HepG2 (cell line): Measurements from ENCODE around the gene SLC25A19. TPM values are rescaled to one million over a fixed set of nuclear protein-coding genes. Genes with fewer than 3 reads are reported as not detected.

Experiments used
- GLI4 ChIP-seq: sonication (generic); formaldehyde crosslinking; IDR thresholded peaks from 2 replicates; pipeline ENCODE4 v1.5.1; 2020; ENCODE audit warnings: missing genetic modification reagents, mild to moderate bottlenecking, moderate library complexity, borderline replicate concordance
- GPN1 ChIP-seq: sonication (generic); formaldehyde crosslinking; IDR thresholded peaks from 2 replicates; pipeline ENCODE4 v1.5.1; 2020; ENCODE audit warnings: missing genetic modification reagents, borderline replicate concordance
- HNRNPH1 ChIP-seq: fragments of 200-400 bp; formaldehyde crosslinking; optimal IDR thresholded peaks from 2 replicates; pipeline ENCODE3; 2017; ENCODE audit warnings: mild to moderate bottlenecking, low read depth, low read length
- KAT8 ChIP-seq: IDR thresholded peaks from 2 replicates; pipeline ENCODE4 v1.6.1; 2016; ENCODE audit warnings: missing genetic modification reagents, missing compliant biosample characterization
- SCMH1 ChIP-seq: sonication (generic); formaldehyde crosslinking; IDR thresholded peaks from 2 replicates; pipeline ENCODE4 v1.9.0; 2021; ENCODE audit warnings: missing genetic modification reagents, mild to moderate bottlenecking, borderline replicate concordance
- SP1 ChIP-seq, 2 experiments: fragments of 450-650 bp in 1 of 2; sonication (generic) in 1 of 2; formaldehyde crosslinking in 1 of 2; IDR thresholded peaks; 2 replicates each; pipeline versions ENCODE4 v1.4.0 to v1.6.1; 2016 to 2020; ENCODE audit warnings: missing genetic modification reagents in 1 of 2
- TRIM24 ChIP-seq: sonication (generic); formaldehyde crosslinking; IDR thresholded peaks from 2 replicates; pipeline ENCODE4 v1.8.0; 2022; ENCODE audit warnings: mild to moderate bottlenecking, missing genetic modification reagents
- ZNF354B ChIP-seq: sonication (generic); formaldehyde crosslinking; IDR thresholded peaks from 2 replicates; pipeline ENCODE4 v1.8.0; 2022; ENCODE audit warnings: mild to moderate bottlenecking, missing genetic modification reagents
- ZNF44 ChIP-seq: sonication (generic); formaldehyde crosslinking; IDR thresholded peaks from 2 replicates; pipeline ENCODE4 v1.5.1; 2020; ENCODE audit warnings: mild to moderate bottlenecking, missing genetic modification reagents
- ZNF781 ChIP-seq: sonication (generic); formaldehyde crosslinking; IDR thresholded peaks from 2 replicates; pipeline ENCODE4 v1.5.1; 2020; ENCODE audit warnings: borderline replicate concordance, mild to moderate bottlenecking, missing genetic modification reagents; ENCODE audit errors: not compliant biosample characterization
- ZSCAN31 ChIP-seq: sonication (generic); formaldehyde crosslinking; IDR thresholded peaks from 2 replicates; pipeline ENCODE4 v1.5.0; 2020; ENCODE audit warnings: low read depth, mild to moderate bottlenecking, missing genetic modification reagents
- polyA plus RNA-seq, 8 experiments: library from polyadenylated mRNA; depleted of rRNA in 3 of 8; stranded (reverse) in 7 of 8; unstranded in 1 of 8; fragments of >200 nt; fragmentation: Illumina TruSeq in 4 of 8; extraction: Trizol in 4 of 8; gene quantifications; 2 replicates each; pipeline versions ENCODE4 v1.2.1 to v1.2.3, GENCODE V29; 2011 to 2016; ENCODE audit warnings: low read depth in 4 of 8, missing spikeins in 1 of 8, mixed read lengths in 1 of 8; ENCODE audit not compliant: insufficient read depth in 1 of 8
- total RNA-seq, 5 experiments: library from RNA; depleted of rRNA; stranded (reverse); fragments of >200 nt; fragmentation: Illumina TruSeq; extraction: Trizol; gene quantifications; 2 replicates each; pipeline ENCODE4 v1.2.3, GENCODE V29; 2016; ENCODE audit warnings: low read depth in 1 of 5
- TF ChIP-seq, protein P1 (sequence below): sonication (generic); formaldehyde crosslinking; IDR thresholded peaks from 2 replicates; pipeline ENCODE4 v1.5.1; 2020; ENCODE audit warnings: missing genetic modification reagents, mild to moderate bottlenecking, borderline replicate concordance
- TF ChIP-seq, protein P2 (sequence below), 2 experiments: sonication (generic) in 1 of 2; formaldehyde crosslinking in 1 of 2; IDR thresholded peaks; 2 replicates each; pipeline versions ENCODE4 v1.6.1 to v1.9.0; 2014 to 2022; ENCODE audit warnings: antibody characterized with exemption in 1 of 2, borderline replicate concordance in 1 of 2, inconsistent platforms in 1 of 2, low read depth in 1 of 2, missing genetic modification reagents in 1 of 2
- TF ChIP-seq, protein P3 (sequence below): sonication (generic); formaldehyde crosslinking; IDR thresholded peaks from 2 replicates; pipeline ENCODE4 v1.5.1; 2020; ENCODE audit warnings: missing genetic modification reagents, mild to moderate bottlenecking, borderline replicate concordance
- TF ChIP-seq, protein P4 (sequence below): sonication (generic); formaldehyde crosslinking; IDR thresholded peaks from 2 replicates; pipeline ENCODE4 v1.8.1; 2022; ENCODE audit warnings: mild to moderate bottlenecking, missing genetic modification reagents

The SLC25A19 gene
- total and polyA plus RNA-seq, 2 of the 13 experiments (the other 11 are each of a cell fraction or from before 2014, with no cell fraction given), result 24.4 to 41.4 TPM

DNA sequence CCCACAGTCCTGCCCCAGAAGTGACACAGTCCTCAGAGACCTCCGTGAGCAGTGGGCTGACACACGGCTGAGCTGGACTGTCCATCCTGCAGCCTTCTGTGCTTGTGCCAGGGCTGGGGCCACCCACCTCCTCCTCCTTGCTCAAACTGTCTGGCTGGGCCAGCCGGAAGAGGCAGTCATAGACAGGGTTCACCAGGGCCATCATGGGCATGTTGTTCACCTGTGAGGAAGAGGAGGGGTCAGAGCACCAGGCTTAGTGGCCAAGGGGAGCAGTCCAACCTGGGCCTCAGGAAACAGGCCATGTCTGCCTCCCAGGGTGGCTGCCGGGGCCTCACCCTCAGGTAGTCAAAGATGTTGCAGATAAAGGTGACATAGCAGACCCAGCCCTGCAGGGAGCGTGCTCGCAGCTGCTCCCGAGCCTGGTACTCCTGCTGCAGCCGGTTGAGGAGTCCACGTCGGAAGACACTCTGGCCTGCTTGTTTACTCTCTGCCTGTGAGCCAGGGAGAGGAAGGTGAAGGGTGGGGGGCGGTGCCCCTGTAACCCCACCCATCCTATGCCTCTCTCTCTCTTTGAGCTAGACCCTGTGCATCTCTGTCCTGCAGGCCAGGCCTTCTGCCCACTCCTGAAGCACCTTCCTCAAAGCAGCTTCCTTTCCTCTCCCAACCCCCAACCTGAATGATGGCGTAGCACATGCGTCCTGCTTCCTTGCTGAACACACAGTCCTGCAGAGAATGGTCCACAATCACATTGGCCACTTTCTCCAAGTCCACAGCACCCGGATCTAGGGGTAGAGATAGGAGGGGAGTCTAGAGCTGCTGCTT lies 21.6 kb downstream of the SLC25A19 start (continued):
- TF ChIP-seq, protein P1, sequence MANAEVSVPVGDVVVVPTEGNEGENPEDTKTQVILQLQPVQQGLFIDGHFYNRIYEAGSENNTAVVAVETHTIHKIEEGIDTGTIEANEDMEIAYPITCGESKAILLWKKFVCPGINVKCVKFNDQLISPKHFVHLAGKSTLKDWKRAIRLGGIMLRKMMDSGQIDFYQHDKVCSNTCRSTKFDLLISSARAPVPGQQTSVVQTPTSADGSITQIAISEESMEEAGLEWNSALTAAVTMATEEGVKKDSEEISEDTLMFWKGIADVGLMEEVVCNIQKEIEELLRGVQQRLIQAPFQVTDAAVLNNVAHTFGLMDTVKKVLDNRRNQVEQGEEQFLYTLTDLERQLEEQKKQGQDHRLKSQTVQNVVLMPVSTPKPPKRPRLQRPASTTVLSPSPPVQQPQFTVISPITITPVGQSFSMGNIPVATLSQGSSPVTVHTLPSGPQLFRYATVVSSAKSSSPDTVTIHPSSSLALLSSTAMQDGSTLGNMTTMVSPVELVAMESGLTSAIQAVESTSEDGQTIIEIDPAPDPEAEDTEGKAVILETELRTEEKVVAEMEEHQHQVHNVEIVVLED (CRISPR knock-in tag), result peak; percentile 63; the same call in 1 of the 2 replicates
- TF ChIP-seq HNRNPH1 (no peak), ZSCAN31 (0 out of 2 replicates have a peak, but pooled peaks have one; percentile 37), TRIM24 (no peak), SCMH1 (CRISPR knock-in tag) (no peak), GLI4 (CRISPR knock-in tag) (peak; percentile 76; the same call in 1 of the 2 replicates), ZNF44 (CRISPR knock-in tag) (peak; percentile 86), GPN1 (0 out of 2 replicates have a peak, but pooled peaks have one; percentile 46), KAT8 (CRISPR knock-in tag) (peak; percentile 77), SP1 (IDR thresholded peaks at IDR 0.05) (no peak), SP1 (CRISPR knock-in tag; IDR thresholded peaks at IDR 0.05) (peak; percentile 66), ZNF354B (CRISPR knock-in tag) (no peak), ZNF781 (peak; percentile 59)
- TF ChIP-seq, protein P2, sequence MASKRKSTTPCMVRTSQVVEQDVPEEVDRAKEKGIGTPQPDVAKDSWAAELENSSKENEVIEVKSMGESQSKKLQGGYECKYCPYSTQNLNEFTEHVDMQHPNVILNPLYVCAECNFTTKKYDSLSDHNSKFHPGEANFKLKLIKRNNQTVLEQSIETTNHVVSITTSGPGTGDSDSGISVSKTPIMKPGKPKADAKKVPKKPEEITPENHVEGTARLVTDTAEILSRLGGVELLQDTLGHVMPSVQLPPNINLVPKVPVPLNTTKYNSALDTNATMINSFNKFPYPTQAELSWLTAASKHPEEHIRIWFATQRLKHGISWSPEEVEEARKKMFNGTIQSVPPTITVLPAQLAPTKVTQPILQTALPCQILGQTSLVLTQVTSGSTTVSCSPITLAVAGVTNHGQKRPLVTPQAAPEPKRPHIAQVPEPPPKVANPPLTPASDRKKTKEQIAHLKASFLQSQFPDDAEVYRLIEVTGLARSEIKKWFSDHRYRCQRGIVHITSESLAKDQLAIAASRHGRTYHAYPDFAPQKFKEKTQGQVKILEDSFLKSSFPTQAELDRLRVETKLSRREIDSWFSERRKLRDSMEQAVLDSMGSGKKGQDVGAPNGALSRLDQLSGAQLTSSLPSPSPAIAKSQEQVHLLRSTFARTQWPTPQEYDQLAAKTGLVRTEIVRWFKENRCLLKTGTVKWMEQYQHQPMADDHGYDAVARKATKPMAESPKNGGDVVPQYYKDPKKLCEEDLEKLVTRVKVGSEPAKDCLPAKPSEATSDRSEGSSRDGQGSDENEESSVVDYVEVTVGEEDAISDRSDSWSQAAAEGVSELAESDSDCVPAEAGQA (IDR thresholded peaks at IDR 0.05; ENCODE audit: low read depth), result peak; percentile 25; the same call in 1 of the 2 replicates
- TF ChIP-seq, protein P2 (CRISPR knock-in tag; IDR thresholded peaks at IDR 0.05; ENCODE audit: borderline replicate concordance), result no peak
- TF ChIP-seq, protein P3, sequence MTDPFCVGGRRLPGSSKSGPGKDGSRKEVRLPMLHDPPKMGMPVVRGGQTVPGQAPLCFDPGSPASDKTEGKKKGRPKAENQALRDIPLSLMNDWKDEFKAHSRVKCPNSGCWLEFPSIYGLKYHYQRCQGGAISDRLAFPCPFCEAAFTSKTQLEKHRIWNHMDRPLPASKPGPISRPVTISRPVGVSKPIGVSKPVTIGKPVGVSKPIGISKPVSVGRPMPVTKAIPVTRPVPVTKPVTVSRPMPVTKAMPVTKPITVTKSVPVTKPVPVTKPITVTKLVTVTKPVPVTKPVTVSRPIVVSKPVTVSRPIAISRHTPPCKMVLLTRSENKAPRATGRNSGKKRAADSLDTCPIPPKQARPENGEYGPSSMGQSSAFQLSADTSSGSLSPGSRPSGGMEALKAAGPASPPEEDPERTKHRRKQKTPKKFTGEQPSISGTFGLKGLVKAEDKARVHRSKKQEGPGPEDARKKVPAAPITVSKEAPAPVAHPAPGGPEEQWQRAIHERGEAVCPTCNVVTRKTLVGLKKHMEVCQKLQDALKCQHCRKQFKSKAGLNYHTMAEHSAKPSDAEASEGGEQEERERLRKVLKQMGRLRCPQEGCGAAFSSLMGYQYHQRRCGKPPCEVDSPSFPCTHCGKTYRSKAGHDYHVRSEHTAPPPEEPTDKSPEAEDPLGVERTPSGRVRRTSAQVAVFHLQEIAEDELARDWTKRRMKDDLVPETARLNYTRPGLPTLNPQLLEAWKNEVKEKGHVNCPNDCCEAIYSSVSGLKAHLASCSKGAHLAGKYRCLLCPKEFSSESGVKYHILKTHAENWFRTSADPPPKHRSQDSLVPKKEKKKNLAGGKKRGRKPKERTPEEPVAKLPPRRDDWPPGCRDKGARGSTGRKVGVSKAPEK, result 0 out of 2 replicates have a peak, but pooled peaks have one; percentile 17
- TF ChIP-seq, protein P4, sequence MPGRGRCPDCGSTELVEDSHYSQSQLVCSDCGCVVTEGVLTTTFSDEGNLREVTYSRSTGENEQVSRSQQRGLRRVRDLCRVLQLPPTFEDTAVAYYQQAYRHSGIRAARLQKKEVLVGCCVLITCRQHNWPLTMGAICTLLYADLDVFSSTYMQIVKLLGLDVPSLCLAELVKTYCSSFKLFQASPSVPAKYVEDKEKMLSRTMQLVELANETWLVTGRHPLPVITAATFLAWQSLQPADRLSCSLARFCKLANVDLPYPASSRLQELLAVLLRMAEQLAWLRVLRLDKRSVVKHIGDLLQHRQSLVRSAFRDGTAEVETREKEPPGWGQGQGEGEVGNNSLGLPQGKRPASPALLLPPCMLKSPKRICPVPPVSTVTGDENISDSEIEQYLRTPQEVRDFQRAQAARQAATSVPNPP (CRISPR knock-in tag), result 0 out of 2 replicates have a peak, but pooled peaks have one; percentile 50
